GM11168 (cell line): ENCODE results near the gene USP6NL.

Experiments
- in situ Hi-C: fragments of 300-500 bp; cut with MboI; formaldehyde crosslinking; loops from one replicate; pipeline ENCODE4 v1.12.0; 2022; ENCODE audit warnings: low sequenced_read_pairs; ENCODE audit not compliant: unreplicated experiment

The USP6NL gene

DNA sequence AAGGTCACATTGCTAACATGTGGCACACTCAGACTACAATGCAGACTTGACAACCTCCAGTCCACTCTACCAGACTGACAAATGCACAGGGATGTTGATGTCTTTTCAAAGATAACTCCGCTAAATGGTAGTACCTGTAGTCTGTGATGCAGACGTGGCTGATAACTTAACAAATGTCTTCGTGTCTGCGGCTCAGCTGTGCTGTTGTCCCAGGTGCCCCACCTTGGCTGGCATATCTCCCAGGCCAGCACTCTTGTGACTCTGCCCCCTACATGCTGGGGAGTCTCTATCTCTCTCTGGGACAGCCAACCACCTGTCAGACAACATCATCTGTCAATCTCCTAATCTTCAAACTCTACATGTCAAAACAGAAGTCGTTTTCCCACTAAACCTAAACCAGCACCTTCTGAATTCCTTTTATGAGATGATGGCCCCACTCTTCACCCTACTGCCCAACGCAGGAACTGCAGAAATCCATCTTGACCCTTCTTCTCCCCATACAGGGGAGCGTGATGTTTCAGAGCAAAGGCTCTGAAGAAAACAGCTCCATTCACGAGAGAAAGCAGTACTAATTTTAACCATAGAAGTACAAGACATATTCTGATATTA lies 156.4 kb downstream of the USP6NL start:
- in situ Hi-C loops = no loop called here

- in situ Hi-C loops = no loop called here
Observed at GRCh38 chr10:11454160-11454559, 157.3 kb downstream of the USP6NL start.

GRCh38 chr10:11451640-11452260 lies 159.7 kb downstream of the USP6NL start:
- in situ Hi-C loops = no loop called here

GRCh38 chr10:11450427-11450826 lies 161.0 kb downstream of the USP6NL start:
- in situ Hi-C loops = no loop called here

- in situ Hi-C loops = no loop called here
Observed at GRCh38 chr10:11449761-11450160, 161.7 kb downstream of the USP6NL start.

- in situ Hi-C loops = no loop called here
Observed at GRCh38 chr10:11448545-11449244, 162.8 kb downstream of the USP6NL start.

DNA sequence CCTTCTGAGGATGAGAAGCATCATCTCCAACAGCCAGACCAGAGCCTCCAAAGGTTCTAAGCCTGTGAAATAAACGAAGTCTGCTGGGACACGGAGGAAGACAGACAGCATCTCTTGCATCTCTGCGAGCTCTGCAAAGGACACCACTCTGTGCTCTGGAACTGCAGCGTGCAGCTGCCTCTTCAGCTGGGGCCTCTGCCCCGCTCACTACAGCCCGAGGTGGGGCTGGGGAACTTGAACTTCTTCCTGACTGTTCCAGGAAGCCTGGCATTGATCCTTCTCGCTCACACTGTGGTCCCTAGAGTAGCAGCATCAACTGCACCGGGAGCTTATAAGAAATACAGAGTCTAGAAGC lies 163.3 kb downstream of the USP6NL start:
- in situ Hi-C loops = no loop called here

DNA sequence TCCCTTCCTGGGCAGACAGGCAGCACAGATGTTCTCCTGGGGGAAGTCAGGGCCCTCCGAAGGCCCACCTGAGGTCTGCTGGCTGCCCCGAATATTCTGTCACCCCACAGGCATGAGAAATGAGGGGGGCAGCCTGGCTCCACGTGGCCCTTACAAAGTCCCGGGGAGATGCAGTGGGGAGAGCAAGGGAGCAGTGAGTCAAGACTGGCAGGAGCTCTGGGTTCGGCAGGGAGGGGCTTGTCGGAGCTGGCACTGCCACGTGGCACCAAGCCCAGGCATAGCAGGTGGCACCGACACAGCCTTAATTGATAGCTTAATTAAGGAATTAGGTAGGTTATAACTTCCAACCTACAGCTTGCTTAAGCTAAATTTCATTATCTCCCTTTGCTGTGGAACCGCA lies 163.9 kb downstream of the USP6NL start:
- in situ Hi-C loops = no loop called here

- in situ Hi-C loops = no loop called here
Observed at GRCh38 chr10:11446864-11447263, 164.6 kb downstream of the USP6NL start.

DNA sequence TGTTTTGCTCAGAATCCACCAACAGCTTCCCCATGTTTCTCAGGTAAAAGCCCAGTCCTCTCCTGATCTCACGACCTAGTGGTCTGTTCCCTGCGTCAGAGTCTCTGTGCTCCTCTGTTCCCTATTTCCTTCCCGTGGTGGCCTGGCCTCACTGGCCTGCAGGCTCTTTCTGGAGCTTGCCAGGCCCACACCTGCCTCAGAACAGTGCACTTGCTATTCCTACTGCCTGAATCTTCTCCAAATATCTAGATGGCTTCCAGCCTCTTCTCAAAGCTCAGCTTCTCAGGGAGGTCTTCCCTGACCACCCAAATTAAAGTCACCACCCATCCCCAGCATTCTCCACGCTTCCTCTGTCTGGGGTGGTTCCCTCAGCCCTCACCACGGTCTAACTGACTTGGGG lies 165.3 kb downstream of the USP6NL start:
- in situ Hi-C loops = no loop called here

GRCh38 chr10:11444531-11445228 lies 166.8 kb downstream of the USP6NL start:
- in situ Hi-C loops = no loop called here

DNA sequence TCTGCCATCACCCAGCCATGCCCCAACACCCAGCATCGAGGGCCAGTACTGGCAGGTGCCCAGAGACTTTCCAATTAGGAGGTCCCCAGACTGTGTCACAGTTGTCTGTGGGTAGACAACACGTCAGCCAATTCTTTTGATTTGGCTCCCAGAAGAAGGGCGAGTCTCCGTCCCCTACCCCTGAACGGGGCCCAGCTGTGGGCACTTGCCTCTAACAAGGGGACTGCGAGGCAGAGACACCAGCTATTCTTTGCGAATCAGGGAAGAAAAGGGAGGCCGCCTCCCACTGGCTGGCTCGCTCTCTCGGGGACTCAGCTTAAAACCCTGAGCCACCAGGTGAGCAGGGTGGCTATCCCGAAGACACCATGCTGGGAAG lies 167.3 kb downstream of the USP6NL start:
- in situ Hi-C loops = no loop called here

DNA sequence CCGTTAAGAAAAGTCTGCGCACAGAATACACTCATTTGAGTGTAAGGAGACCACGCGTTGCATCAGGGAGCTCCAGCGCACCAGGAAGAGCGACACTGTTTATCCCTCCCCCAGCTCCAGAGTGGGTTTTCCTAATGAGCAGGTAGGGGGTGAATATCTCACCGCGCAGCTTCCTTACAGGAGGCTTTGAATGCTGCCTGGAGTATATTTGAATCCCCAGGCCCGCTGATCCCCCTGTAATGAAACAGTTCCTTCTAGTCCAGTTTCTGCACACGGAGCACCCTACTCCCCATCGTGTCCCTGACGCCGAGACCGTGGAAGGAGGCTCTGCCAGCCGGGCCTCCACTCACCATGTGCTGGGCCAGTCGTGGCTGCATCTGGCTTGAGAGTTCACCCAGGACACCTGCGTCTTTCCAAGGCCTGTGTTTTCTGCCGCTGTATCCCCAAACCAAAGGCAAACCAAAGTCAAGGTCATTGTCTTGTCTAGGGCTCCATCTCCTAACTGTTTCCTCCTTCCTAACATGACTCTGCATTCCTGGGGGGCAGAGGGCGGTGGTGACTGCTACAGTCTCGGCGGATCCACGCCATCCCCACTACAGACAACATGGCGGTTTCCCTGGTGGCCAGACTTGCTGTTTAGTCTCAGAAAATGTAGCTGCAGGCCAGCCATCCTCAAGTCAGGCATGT lies 167.8 kb downstream of the USP6NL start:
- in situ Hi-C loops = no loop called here

DNA sequence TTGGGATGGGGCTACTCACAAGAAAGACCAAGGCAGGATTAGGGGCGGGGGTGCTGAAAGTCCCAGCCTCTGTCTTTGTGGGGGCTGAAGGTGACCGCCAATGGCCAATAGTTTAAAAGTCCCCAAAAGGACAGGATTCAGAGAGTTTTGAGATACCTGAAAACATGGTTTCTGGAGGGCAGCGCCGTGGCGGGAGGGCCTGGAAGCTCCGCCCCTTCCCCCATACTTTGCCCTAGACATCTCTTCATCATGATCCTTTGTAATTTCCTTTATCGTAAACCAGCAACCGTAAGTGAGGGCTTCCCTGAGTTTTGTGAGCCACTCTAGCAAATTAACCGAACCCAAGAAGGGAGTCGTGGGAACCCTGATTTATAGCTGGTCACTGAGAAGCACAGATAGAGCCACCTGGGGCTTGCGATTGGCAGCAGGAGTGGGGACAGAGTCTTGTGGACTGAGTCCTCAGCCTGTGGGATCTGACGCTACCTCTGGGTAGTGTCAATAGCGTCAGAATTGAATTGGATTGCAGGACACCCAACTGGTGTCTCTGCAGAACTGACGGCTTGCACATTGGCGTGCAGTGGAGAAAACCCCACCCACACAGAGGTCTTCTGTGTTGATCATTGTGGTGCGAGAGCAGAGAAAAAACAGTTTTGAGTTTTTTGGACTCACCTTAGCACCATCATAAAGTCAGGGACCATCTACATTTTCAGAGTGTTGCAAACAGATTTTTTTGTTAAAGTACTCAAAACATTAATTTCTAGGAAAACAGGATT lies 169.3 kb downstream of the USP6NL start:
- in situ Hi-C loops = no loop called here

GRCh38 chr10:11441151-11441535 lies 170.3 kb downstream of the USP6NL start:
- in situ Hi-C loops = no loop called here

GRCh38 chr10:11440250-11441150 lies 170.9 kb downstream of the USP6NL start:
- in situ Hi-C loops = no loop called here

GRCh38 chr10:11439523-11440053 lies 171.9 kb downstream of the USP6NL start:
- in situ Hi-C loops = no loop called here

GRCh38 chr10:11437391-11438142 lies 173.9 kb downstream of the USP6NL start:
- in situ Hi-C loops = no loop called here
